CD14-positive monocyte (primary cell): ENCODE results near the gene PRODH2. TPM values are rescaled to one million over a fixed set of nuclear protein-coding genes. Genes with fewer than 3 reads are reported as not detected.

Experiments used
- DNase-seq, 3 donors: peaks; one replicate each; pipeline ENCODE4 v3.0.0-alpha.2; 2011 to 2022
- H2AFZ ChIP-seq: 2 replicates; pipeline ENCODE4 v1.6.0; 2012; ENCODE audit warnings: mild to moderate bottlenecking, low read depth, low read length, inconsistent platforms; ENCODE audit not compliant: insufficient read depth, poor library complexity, severe bottlenecking
- H3K27ac ChIP-seq, 2 donors: 1 replicate in 1 of 2; 2 replicates in 1 of 2; pipeline ENCODE4 v1.5.1; 2012 to 2013; ENCODE audit warnings: low read length in 2 of 2, control low read depth in 1 of 2, inconsistent platforms in 1 of 2, low read depth in 1 of 2, mild to moderate bottlenecking in 1 of 2
- H3K27me3 ChIP-seq, 2 donors: one replicate each; pipeline versions ENCODE4 v1.6.0 to v1.6.1; 2011 to 2013; ENCODE audit warnings: low read length in 2 of 2; ENCODE audit not compliant: control insufficient read depth in 2 of 2, insufficient read depth in 2 of 2
- H3K36me3 ChIP-seq, 2 donors: replicated peaks in 1 of 2; 1 replicate in 1 of 2; 2 replicates in 1 of 2; pipeline versions ENCODE4 v1.5.1 to v1.6.1; 2012 to 2013; ENCODE audit warnings: low read length in 2 of 2, control low read depth in 1 of 2, inconsistent platforms in 1 of 2, mild to moderate bottlenecking in 1 of 2; ENCODE audit not compliant: insufficient read depth in 2 of 2, control insufficient read depth in 1 of 2
- H3K4me1 ChIP-seq, 2 donors: 1 replicate in 1 of 2; 2 replicates in 1 of 2; pipeline versions ENCODE4 v1.5.1 to v1.6.1; 2012 to 2013; ENCODE audit warnings: low read length in 2 of 2, control low read depth in 1 of 2, inconsistent platforms in 1 of 2, mild to moderate bottlenecking in 1 of 2, moderate library complexity in 1 of 2; ENCODE audit not compliant: insufficient read depth in 2 of 2, control insufficient read depth in 1 of 2
- H3K4me2 ChIP-seq: replicated peaks from 2 replicates; pipeline ENCODE3; 2012; ENCODE audit warnings: low read length, moderate library complexity, mild to moderate bottlenecking; ENCODE audit not compliant: poor library complexity, severe bottlenecking; ENCODE audit errors: extremely low read depth
- H3K4me3 ChIP-seq, 3 experiments: fragments of 200-600 bp in 1 of 3; sonication (generic) in 1 of 3; replicated peaks in 1 of 3; 1 replicate in 2 of 3; 2 replicates in 1 of 3; pipeline ENCODE4 v1.5.1; 2011 to 2013; ENCODE audit warnings: low read length in 3 of 3, mild to moderate bottlenecking in 3 of 3, control low read depth in 2 of 3, low read depth in 2 of 3, inconsistent platforms in 1 of 3, moderate library complexity in 1 of 3
- H3K79me2 ChIP-seq: 2 replicates; pipeline ENCODE4 v1.6.0; 2012; ENCODE audit warnings: mild to moderate bottlenecking, control low read depth, inconsistent platforms, low read length, moderate library complexity; ENCODE audit not compliant: insufficient read depth
- H3K9ac ChIP-seq: 2 replicates; pipeline ENCODE4 v1.6.0; 2017; ENCODE audit warnings: low read length, mild to moderate bottlenecking; ENCODE audit not compliant: insufficient read depth, poor library complexity, severe bottlenecking
- H3K9me3 ChIP-seq, 2 donors: replicated peaks in 1 of 2; 1 replicate in 1 of 2; 2 replicates in 1 of 2; pipeline versions ENCODE4 v1.5.1 to v1.6.1; 2012 to 2013; ENCODE audit warnings: low read length in 2 of 2, control low read depth in 1 of 2; ENCODE audit not compliant: control insufficient read depth in 1 of 2, insufficient read depth in 1 of 2
- H4K20me1 ChIP-seq: 2 replicates; pipeline ENCODE4 v1.6.0; 2012; ENCODE audit warnings: mild to moderate bottlenecking, low read length, control low read depth, moderate library complexity; ENCODE audit not compliant: insufficient read depth
- H3K27ac Mint-ChIP-seq, 7 donors: one replicate each; pipeline ENCODE4 v1.8.0; 2020; ENCODE audit warnings: mild to moderate bottlenecking in 7 of 7, mixed read lengths in 7 of 7, moderate library complexity in 6 of 7, inconsistent platforms in 2 of 7
- H3K27me3 Mint-ChIP-seq, 3 donors: one replicate each; pipeline ENCODE4 v1.8.0; 2021 to 2022; ENCODE audit warnings: low read depth in 3 of 3, mild to moderate bottlenecking in 3 of 3, mixed read lengths in 3 of 3, moderate library complexity in 3 of 3, inconsistent platforms in 1 of 3
- H3K36me3 Mint-ChIP-seq, 2 donors: one replicate each; pipeline ENCODE4 v1.8.0; 2020; ENCODE audit warnings: mixed read lengths in 2 of 2, inconsistent platforms in 1 of 2, mild to moderate bottlenecking in 1 of 2
- H3K4me1 Mint-ChIP-seq: one replicate; pipeline ENCODE4 v1.8.0; 2020; ENCODE audit warnings: mild to moderate bottlenecking, mixed read lengths
- H3K4me3 Mint-ChIP-seq, 2 donors: one replicate each; pipeline ENCODE4 v1.8.0; 2020; ENCODE audit warnings: mild to moderate bottlenecking in 2 of 2, mixed read lengths in 2 of 2, moderate library complexity in 1 of 2
- H3K9me3 Mint-ChIP-seq, 7 donors: one replicate each; pipeline ENCODE4 v1.8.0; 2020 to 2022; ENCODE audit warnings: mixed read lengths in 7 of 7, mild to moderate bottlenecking in 6 of 7, moderate library complexity in 6 of 7, inconsistent platforms in 2 of 7
- WGBS: methylation state at CpG from one replicate; pipeline ENCODE4 v1.1.5; 2013; ENCODE audit warnings: missing lambda C conversion rate; ENCODE audit not compliant: insufficient coverage; 5-methylcytosine and 5-hydroxymethylcytosine counted together
- intact Hi-C, 2 donors: fragments of 100-400 bp; cut with micrococcal nuclease; formaldehyde crosslinking; loops; one replicate each; pipeline versions ENCODE4 v1.15.0 to v1.15.1; 2023
- polyA plus RNA-seq, 3 donors: library from polyadenylated mRNA; depleted of rRNA in 1 of 3; unstranded in 2 of 3; stranded (reverse) in 1 of 3; fragments of 300-500 nt in 2 of 3; fragments of >200 nt in 1 of 3; fragmentation: Illumina TruSeq in 2 of 3; gene quantifications; 1 replicate in 2 of 3; 2 replicates in 1 of 3; pipeline ENCODE4 v1.2.3, GENCODE V29; 2012 to 2021
- TF ChIP-seq, protein P1 (sequence below): fragments of 200-600 bp; IDR thresholded peaks from one replicate; pipeline ENCODE4 v1.8.0; 2022; ENCODE audit warnings: antibody characterized with exemption, mild to moderate bottlenecking

PRODH2 gene
- polyA plus RNA-seq, 3 donors = not detected

DNA sequence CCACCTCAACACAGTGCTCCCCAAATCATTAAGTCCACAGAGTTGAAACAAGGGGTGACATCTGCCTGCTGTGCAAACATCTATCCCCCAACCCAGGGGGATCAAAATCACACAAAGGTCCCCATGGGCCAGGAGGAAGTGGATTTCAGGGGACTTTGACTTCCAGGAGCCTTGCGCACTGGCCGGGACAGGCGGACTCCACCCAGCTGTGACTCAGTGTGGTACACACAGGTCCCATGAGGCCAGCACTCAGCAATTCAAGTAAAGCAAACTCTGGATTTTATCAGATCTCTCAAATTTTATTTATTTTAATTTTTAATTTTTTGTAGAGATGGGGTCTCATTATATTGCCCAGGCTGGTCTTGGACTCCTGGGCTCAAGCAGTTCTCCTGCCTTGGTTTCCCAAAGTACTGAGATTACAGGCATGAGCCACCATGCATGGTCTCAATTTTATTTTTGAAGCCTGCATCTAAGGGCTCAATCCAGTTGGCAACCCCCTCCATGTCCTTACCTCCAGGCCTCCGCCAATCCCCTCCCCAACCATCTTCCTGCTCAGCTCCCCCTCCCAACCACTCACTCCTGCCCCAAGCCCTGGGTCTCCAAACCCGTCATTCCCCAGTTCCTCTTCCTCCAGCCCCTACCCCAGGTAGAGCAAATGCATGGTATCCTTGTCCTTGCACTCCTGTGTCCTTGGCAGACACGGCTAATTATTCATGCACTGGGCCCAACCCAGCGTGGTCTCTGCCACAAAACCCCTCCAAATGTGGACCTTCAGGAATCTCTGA is 19.1 kb downstream of the PRODH2 start:
- Mint-ChIP-seq H3K4me3 (no peak overlapping the region), H3K36me3 (no peaks in the 10 kb centered on the region), H3K9me3 (peaks cover 0 to 6% (median 0%) of the 10 kb centered on the region in 7 donors), H3K4me1 (peaks cover 4% of the 10 kb centered on the region), H3K27me3 (peaks cover 34 to 42% (median 35%) of the 10 kb centered on the region in 3 donors), H3K27ac (peak overlapping the region in 1 of 7 donors; percentile 26)
- Histone ChIP-seq H3K27me3 (peaks cover 2 to 22% of the 10 kb centered on the region in 2 donors), H3K79me2 (no peaks in the 10 kb centered on the region), H3K9ac (no peak overlapping the region), H3K27ac (no peak overlapping the region), H2AFZ (no peak overlapping the region), H3K4me1 (no peaks in the 10 kb centered on the region), H4K20me1 (no peaks in the 10 kb centered on the region), H3K4me2 (no peak overlapping the region), H3K4me3 (no peak overlapping the region), H3K36me3 (no peaks in the 10 kb centered on the region), H3K9me3 (no peaks in the 10 kb centered on the region)
- intact Hi-C loops = no loop called here
- DNase-seq = no peak
- 77% methylated on average over 4 of the region's 7 CpGs for WGBS
- TF ChIP-seq, protein P1, sequence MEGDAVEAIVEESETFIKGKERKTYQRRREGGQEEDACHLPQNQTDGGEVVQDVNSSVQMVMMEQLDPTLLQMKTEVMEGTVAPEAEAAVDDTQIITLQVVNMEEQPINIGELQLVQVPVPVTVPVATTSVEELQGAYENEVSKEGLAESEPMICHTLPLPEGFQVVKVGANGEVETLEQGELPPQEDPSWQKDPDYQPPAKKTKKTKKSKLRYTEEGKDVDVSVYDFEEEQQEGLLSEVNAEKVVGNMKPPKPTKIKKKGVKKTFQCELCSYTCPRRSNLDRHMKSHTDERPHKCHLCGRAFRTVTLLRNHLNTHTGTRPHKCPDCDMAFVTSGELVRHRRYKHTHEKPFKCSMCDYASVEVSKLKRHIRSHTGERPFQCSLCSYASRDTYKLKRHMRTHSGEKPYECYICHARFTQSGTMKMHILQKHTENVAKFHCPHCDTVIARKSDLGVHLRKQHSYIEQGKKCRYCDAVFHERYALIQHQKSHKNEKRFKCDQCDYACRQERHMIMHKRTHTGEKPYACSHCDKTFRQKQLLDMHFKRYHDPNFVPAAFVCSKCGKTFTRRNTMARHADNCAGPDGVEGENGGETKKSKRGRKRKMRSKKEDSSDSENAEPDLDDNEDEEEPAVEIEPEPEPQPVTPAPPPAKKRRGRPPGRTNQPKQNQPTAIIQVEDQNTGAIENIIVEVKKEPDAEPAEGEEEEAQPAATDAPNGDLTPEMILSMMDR = no peak

DNA sequence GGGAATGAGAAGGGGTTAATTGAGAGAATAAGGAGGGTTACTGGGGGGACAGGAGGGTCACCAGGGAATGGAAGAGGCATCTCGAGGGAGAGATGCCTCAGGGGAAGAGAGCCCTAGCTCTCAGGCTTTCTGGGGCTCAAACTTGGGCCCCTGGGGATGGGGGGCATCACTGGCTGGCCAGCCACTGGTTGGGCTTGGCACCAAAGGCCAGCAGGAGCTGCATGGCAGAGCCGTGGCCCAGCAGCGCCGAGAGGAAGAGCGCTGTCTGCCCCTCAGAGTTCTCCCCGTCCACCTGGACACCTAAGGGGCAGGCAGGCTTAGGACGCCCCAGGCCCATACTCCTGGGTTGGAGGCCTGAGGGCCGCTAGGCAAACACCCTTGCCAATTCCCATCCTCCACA is 19.8 kb downstream of the PRODH2 start:
- H3K4me1 ChIP-seq = no peaks in the 10 kb centered on the region
- H3K79me2 ChIP-seq = no peaks in the 10 kb centered on the region
- H3K27me3 ChIP-seq = peaks cover 2 to 17% of the 10 kb centered on the region in 2 donors
- H3K9me3 ChIP-seq = no peaks in the 10 kb centered on the region
- intact Hi-C loops = no loop called here
- Mint-ChIP-seq H3K4me1 (peaks cover 4% of the 10 kb centered on the region), H3K9me3 (peaks cover 0 to 6% (median 0%) of the 10 kb centered on the region in 7 donors), H3K36me3 (peaks cover 0 to under 1% of the 10 kb centered on the region in 2 donors), H3K27me3 (peaks cover 28 to 36% (median 28%) of the 10 kb centered on the region in 3 donors), H3K27ac (peak overlapping the region in 1 of 7 donors; percentile 26), H3K4me3 (no peak overlapping the region)
- no peak overlapping the region for H2AFZ ChIP-seq
- no peak for DNase-seq
- H3K9ac ChIP-seq = no peak overlapping the region
- WGBS = 89% methylated on average over 8 of the region's 8 CpGs
- TF ChIP-seq, protein P1 = no peak
- H3K27ac ChIP-seq = no peak overlapping the region
- no peak overlapping the region for H3K4me3 ChIP-seq
- no peak overlapping the region for H3K4me2 ChIP-seq
- no peaks in the 10 kb centered on the region for H4K20me1 ChIP-seq
- H3K36me3 ChIP-seq = no peaks in the 10 kb centered on the region
